GM21737 (cell line): ENCODE data around the gene WASF1.

Experiments
- ATAC-seq: cut with Tn5 transposase; IDR thresholded peaks from one replicate; pipeline ENCODE4 v1.9.1; 2021; ENCODE audit warnings: mild to moderate bottlenecking, moderate library complexity; ENCODE audit not compliant: unreplicated experiment

The WASF1 gene

DNA sequence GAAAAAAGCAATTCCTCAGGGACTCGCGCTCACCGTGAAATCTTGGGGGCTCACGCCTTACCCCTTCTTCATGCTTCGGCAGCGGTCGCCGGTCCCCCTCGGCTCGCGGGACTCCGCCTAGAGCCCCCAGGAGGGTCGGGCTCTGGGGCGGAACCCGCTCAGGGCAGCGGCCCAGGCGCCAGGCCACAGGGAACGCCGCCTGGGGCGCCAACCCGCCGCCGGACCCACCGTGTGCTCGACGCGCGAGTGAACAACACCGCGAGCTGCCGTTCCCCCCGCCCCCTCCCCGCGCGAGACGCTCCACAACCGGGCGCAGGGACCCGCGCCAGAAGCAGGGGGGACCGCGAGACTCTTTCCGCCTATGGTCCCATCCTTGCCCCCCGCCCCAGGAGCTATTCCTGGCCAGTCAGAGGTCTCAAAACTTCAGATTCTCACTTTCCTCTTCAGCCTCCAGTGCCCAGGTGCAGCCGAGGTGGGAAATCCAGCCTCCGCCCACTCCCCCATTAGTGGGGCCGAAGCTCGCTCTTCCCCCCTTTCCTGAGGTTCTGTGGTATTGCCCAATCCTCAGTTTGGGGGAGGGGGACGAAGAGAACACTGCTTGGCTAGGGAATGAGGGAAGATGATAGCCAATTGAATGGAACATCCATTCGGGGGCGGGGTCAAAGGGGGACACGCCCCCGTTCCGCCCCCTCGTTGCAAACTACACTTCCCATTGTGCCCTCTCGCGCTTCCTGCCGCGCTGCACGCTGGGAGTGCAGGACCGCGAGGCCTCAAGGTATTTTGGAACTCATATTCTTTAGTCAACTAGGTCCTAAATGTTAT lies at the start of gene WASF1:
Gene WASF1 (minus strand): TSS at position 265 of the 822 bp plus-strand sequence. CDS start 52,069 bp downstream, outside the sequence.
- peak; percentile 83 for ATAC-seq

GRCh38 chr6:110226261-110226660 lies 46.8 kb upstream of the WASF1 start:
- no peak for ATAC-seq

DNA sequence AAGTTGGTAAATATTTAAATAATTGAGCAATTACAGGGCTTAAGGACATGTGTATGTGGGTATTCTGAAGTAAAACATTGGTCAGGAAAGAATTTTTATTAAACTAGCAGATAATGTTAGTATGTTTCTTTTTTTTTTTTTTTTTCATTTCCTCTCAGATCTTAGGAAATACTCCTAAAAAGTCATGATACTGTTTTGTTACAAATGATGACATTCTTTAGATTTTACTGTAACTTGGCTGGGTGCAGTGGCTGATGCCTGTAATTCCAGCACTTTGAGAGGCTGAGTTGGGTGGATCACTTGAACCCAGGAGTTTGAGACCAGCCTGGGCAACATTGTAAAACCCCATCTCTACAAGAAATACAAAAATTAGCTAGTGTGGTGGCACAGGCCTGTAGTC lies 42.3 kb upstream of the WASF1 start:
- no peak for ATAC-seq

- no peak for ATAC-seq
Measured at GRCh38 chr6:110217266-110217665, 37.8 kb upstream of the WASF1 start.

DNA sequence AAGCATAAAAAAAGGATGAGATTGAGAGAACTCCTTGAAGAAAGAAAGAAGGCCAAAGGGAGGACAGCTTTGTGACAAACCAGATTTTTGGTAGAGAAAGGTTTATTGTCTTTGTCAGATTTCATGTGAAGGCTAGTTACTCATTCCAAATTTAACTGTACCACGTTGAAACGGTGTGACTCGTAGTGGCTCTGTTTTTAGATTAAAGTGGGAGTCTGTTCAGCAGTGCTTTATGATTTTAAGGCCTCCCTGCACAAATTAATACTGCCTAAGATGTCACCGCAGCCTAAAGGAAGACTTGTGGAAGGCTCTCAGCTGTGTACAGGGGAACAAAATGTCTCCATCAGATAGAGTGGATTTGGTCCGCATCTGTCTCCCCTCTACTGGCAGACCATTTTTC lies 36.7 kb upstream of the WASF1 start:
- no peak for ATAC-seq

DNA sequence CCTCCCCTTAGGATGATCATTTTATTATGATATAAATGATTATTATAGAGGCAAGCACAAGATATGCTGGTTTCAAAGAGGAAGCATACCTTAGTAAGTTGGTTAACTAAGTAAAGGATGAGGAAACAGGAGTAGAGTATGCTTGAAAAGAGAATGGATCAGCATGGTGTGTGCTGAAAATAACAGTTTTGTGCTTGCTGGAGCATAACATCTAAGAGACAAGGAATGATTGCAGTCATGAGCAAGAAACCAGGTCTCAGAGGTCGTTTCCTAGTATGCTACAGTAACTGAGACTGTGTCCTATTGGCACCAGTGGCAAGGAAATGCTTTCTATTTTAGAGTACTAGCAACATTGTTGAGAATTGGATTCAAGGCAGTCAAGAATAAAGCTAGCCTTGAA lies 34.9 kb upstream of the WASF1 start:
- no peak for ATAC-seq

- ATAC-seq = no peak
Measured at GRCh38 chr6:110211753-110212152, 32.3 kb upstream of the WASF1 start.

DNA sequence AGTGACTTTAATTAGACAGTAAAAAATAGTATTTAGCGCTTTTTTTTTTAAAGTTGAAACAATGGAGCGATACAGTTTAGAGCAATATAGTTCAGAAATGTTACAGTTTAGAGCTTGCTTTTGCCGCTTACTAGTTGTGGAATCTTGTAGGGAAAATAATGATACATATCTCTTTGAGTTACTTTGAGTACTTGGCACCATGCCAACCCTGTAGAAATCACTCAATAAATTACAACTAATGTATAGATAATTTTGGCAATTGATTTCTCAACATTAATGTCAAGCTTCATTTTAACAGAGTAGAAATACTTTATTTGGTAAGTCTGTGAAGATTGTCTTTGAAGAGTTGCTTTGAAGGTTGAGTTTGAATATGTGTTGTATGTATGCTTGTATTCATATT lies 28.2 kb upstream of the WASF1 start:
- no peak for ATAC-seq

GRCh38 chr6:110201151-110201884 lies 21.8 kb upstream of the WASF1 start:
- no peak for ATAC-seq

DNA sequence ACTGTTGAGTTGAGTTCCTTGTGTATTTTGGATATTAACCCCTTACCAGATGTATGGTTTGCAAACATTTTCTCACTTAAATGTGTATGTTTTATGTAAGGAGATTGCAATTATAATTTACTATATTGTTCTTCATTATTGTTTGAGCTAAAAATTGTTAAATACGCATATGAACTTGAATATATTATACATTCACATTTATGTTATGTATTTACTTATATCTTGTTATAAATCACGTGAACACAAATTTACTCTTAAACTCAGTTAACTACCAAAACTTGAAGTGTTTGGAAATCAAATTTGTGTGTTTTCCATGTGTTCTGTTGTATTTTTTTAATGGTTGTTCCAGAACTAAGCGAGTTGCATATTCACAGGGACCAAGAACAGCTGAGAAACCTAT lies 19.1 kb upstream of the WASF1 start:
- no peak for ATAC-seq

DNA sequence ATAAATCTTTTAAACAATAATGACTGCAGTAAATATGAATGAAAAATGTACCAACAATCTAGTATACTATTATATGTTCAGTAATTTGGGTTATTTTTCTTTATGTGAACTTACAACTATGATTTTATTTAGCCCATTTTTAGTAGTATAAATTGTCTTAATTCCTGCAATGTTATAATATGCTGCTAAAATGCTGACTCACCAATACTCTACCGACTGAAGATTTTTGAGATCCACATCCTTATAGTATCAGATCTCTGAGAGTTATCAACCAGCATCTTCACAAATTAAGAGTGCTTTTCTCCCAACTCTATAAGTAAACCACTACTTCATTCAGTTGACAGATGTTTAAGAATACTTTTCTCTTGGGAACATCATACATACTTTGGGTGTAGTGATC lies 17.4 kb upstream of the WASF1 start:
- no peak for ATAC-seq

DNA sequence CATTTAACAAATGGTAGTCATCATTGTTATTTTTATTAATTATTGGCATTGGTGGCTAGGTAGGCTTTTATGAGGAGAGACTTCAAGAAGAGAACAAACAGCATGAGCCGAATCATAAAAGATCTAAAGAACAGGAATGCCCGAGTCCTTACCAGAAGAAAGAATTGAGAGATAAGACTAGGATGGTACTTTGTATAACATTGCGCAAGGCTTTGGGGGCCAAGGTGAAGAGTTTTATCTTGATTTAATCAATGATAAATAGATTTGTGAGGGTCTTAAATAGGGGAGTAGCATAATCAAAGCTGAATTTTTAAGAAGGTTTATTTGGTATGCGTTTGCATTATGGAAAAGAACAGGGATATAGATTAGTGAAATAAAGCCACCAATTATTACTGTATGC lies 16.2 kb upstream of the WASF1 start:
- ATAC-seq = no peak

DNA sequence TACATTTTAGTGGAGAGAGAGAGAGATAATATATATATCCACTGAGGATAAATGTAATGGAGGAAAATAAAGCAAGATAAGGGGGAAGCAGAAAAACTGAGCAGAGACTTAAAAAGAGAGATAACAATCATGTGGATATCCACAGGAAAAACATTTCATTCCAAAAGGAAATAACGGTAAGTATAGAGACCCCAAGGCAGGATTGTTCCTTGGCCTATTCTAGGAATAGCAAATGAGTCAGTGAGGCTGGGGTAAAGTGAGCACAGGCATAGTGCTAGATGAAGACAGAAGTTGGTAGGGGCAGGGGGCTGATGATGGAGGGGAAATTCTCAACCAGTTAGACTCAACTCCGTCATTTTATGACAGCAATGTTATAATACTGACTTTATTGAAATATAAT lies 12.0 kb upstream of the WASF1 start:
- ATAC-seq = no peak

GRCh38 chr6:110190726-110191125 lies 11.3 kb upstream of the WASF1 start:
- no peak for ATAC-seq

DNA sequence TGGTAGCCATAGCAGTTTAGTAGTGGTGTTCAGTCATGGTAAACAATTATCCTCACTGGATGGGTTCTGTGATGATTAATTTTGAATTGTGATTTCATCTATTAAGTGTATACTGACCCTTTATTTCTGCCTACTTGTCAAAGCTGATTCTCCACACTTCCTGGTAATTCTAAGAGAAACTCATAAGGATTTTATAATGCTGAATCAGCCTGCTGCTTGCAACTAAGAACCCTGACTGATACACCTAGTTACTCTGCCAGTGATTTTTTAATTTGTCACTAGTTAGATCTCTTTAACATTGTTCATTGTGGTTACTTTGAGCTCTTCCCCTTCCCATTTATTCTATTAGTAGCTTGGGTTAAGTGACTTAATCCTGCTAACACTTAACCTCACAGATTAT lies 9.3 kb upstream of the WASF1 start:
- no peak for ATAC-seq

GRCh38 chr6:110185879-110186278 lies 6.4 kb upstream of the WASF1 start:
- ATAC-seq = peak; percentile 51

GRCh38 chr6:110183292-110183885 lies 3.9 kb upstream of the WASF1 start:
- no peak for ATAC-seq

DNA sequence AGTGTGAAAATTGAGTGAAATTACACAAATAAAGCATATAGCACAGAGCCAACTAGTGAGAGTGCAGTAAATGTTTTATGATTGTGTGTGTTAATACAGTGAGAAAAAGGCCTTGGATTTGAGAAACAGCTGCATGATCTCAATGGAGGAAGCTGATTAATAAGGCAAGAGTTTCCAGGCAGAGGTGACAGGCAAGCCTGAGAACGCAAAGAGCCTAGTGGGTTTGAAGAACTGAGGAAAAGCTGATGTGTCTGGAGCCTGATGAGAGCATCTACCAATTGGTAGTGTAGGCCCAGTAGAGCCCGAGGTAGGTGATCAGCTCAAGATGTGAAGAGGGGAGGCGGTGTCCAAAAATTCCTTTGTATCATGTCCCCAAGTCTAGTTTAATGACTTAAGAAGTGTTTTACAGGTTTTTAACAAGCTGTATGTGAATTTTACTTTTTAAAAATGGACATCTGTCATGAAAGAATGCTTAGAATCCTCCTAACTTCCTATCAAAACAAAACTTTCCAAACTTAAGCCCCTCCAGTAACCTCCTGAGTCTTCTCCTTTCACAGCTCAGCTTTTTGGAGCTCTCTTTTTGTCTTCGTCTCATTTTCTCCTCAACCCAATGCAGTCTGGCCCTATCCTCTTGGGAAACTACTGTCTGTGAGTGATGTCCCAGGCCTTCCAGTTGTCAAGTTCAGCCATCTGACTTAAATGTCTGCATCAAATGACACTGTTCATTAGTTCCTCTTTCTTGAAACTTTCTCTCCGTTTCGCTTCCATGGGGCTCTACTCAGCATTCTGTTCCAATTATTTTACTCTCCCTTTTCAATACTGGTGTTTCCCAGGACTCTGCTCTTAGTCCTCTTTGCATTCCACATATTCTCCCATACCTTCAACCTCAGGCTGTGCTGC lies 1.9 kb upstream of the WASF1 start:
- ATAC-seq = no peak

- ATAC-seq = peak; percentile 39
Measured at GRCh38 chr6:110180228-110181008, 948 bp upstream of the WASF1 start, which contains the start of gene CDC40. CDC40 (plus strand) TSS chr6:110180427; CDS start chr6:110180445, 18 bp downstream.
